A549 (cell line): ENCODE measurements around the gene TXLNG. TPM values are rescaled to one million over a fixed set of nuclear protein-coding genes. Genes with fewer than 3 reads are reported as not detected.
"Not testable (repeated sequence)": the region's sequence is repeated elsewhere in the genome, so short reads cannot be mapped to it uniquely, and the experiment has no call there.

ENCODE experiments used
- ATAC-seq, 2 experiments: fragments of 200-7000 bp in 1 of 2; fragments of >200 bp in 1 of 2; cut with Nextera tagmentation in 1 of 2; cut with Tn5 transposase in 1 of 2; 3 replicates each; pipeline versions ENCODE4 v1.8.0 to v1.9.1; 2018 to 2020; ENCODE audit warnings: mild to moderate bottlenecking in 1 of 2, moderate library complexity in 1 of 2
- CTCF ChIA-PET: fragments of 300-600 bp; sonication (Branson Sonifier 250); formaldehyde crosslinking; extraction: SDS; loops from one replicate; lab custom pipeline; 2021; ENCODE audit warnings: antibody characterized with exemption, inconsistent platforms; lab: Yijun Ruan, JAX
- POLR2A ChIA-PET: fragments of 350-600 bp; formaldehyde crosslinking; extraction: SDS; loops from one replicate; lab custom pipeline; 2021; ENCODE audit warnings: antibody characterized with exemption, inconsistent platforms; lab: Yijun Ruan, JAX
- DNase-seq, 2 experiments: peaks; one replicate each; pipeline versions ENCODE4 v3.0.0 to v3.0.0-alpha.2; 2011 to 2016; ENCODE audit warnings: low read depth in 1 of 2, low spot score in 1 of 2
- FAIRE-seq: peaks from 2 replicates; lab custom pipeline; 2011; peaks lifted over from hg19 to GRCh38; lab: Jason Lieb, UNC
- H3K27ac ChIP-seq, 2 experiments: fragments of >200 bp; sonication (Bioruptor Twin); formaldehyde crosslinking; 3 replicates each; pipeline ENCODE4 v1.5.1; 2016 to 2017
- H3K4me1 ChIP-seq: fragments of >200 bp; sonication (Bioruptor Twin); formaldehyde crosslinking; 3 replicates; pipeline ENCODE4 v1.6.1; 2016
- H3K4me2 ChIP-seq: fragments of >200 bp; sonication (Bioruptor Twin); formaldehyde crosslinking; 3 replicates; pipeline ENCODE4 v1.6.1; 2016
- H3K4me3 ChIP-seq: fragments of >200 bp; sonication (Bioruptor Twin); formaldehyde crosslinking; 3 replicates; pipeline ENCODE4 v1.5.1; 2016
- H3K9me3 ChIP-seq: fragments of >200 bp; sonication (Bioruptor Twin); formaldehyde crosslinking; 3 replicates; pipeline ENCODE4 v1.6.1; 2016
- BHLHE40 ChIP-seq: IDR thresholded peaks from 2 replicates; pipeline ENCODE4 v1.6.1; 2012; ENCODE audit warnings: low read depth, low read length, inconsistent platforms
- CBX2 ChIP-seq: fragments of 200-600 bp; sonication (generic); IDR thresholded peaks from 2 replicates; pipeline ENCODE4 v1.6.1; 2016; ENCODE audit warnings: low read depth, mild to moderate bottlenecking, borderline replicate concordance
- CBX8 ChIP-seq: fragments of 200-600 bp; sonication (generic); IDR thresholded peaks from 2 replicates; pipeline ENCODE4 v1.6.1; 2016
- CEBPB ChIP-seq, 2 experiments: fragments of >200 bp in 1 of 2; sonication (Bioruptor Twin) in 1 of 2; formaldehyde crosslinking in 1 of 2; IDR thresholded peaks; 2 replicates each; pipeline ENCODE4 v1.6.1; 2012 to 2016
- E2F6 ChIP-seq: IDR thresholded peaks from 2 replicates; pipeline ENCODE4 v1.6.1; 2012; ENCODE audit warnings: low read depth, borderline replicate concordance
- EHF ChIP-seq: fragments of 250-450 bp; sonication (Bioruptor Pico); IDR thresholded peaks from 2 replicates; pipeline ENCODE4 v1.5.0; 2020; ENCODE audit warnings: mild to moderate bottlenecking
- EP300 ChIP-seq, 2 experiments: fragments of >200 bp; sonication (Bioruptor Twin); formaldehyde crosslinking; IDR thresholded peaks; 2 replicates in 1 of 2; 3 replicates in 1 of 2; pipeline ENCODE4 v1.6.1; 2016 to 2017
- ESRRA ChIP-seq: fragments of 150-350 bp; IDR thresholded peaks from 2 replicates; pipeline ENCODE4 v1.6.1; 2014; ENCODE audit warnings: mild to moderate bottlenecking, low read length, borderline replicate concordance
- FOSB ChIP-seq: fragments of 250-450 bp; sonication (Bioruptor Pico); IDR thresholded peaks from 2 replicates; pipeline ENCODE4 v1.5.0; 2020; ENCODE audit warnings: mild to moderate bottlenecking, moderate library complexity
- FOSL2 ChIP-seq, 2 experiments: fragments of 450-650 bp in 1 of 2; fragments of >200 bp in 1 of 2; sonication (Bioruptor Twin) in 1 of 2; formaldehyde crosslinking; IDR thresholded peaks; 2 replicates each; pipeline versions ENCODE4 v1.5.0 to v1.6.1; 2016 to 2020; ENCODE audit warnings: mild to moderate bottlenecking in 1 of 2, moderate library complexity in 1 of 2
- GATA3 ChIP-seq: IDR thresholded peaks from 2 replicates; pipeline ENCODE4 v1.6.1; 2012; ENCODE audit warnings: borderline replicate concordance
- HDAC2 ChIP-seq: fragments of 200-600 bp; sonication (generic); IDR thresholded peaks from 2 replicates; pipeline ENCODE4 v1.6.1; 2016
- HOXB5 ChIP-seq: fragments of 250-450 bp; sonication (Bioruptor Pico); IDR thresholded peaks from 2 replicates; pipeline ENCODE4 v1.5.0; 2020; ENCODE audit warnings: mild to moderate bottlenecking, moderate library complexity
- MAZ ChIP-seq: fragments of 150-350 bp; IDR thresholded peaks from 2 replicates; pipeline ENCODE4 v1.6.1; 2014; ENCODE audit warnings: antibody characterized with exemption, low read depth, low read length, borderline replicate concordance
- MYC ChIP-seq: IDR thresholded peaks from 2 replicates; pipeline ENCODE4 v1.6.1; 2012; ENCODE audit warnings: mild to moderate bottlenecking, inconsistent platforms, low read length, improper control_type of control experiment, borderline replicate concordance
- NFE2L2 ChIP-seq: fragments of 150-350 bp; conservative IDR thresholded peaks from 2 replicates; pipeline ENCODE4 v1.6.1; 2014; ENCODE audit warnings: low read length
- NPAS2 ChIP-seq: fragments of 250-450 bp; sonication (Bioruptor Pico); IDR thresholded peaks from 2 replicates; pipeline ENCODE4 v1.8.0; 2022; ENCODE audit warnings: mild to moderate bottlenecking, moderate library complexity, borderline replicate concordance
- PHF8 ChIP-seq: fragments of 200-600 bp; sonication (generic); IDR thresholded peaks from 2 replicates; pipeline ENCODE4 v1.6.1; 2016; ENCODE audit warnings: low read depth, mild to moderate bottlenecking, antibody characterized with exemption, moderate library complexity, borderline replicate concordance
- POLR2A ChIP-seq: IDR thresholded peaks from 2 replicates; pipeline ENCODE4 v1.6.1; 2012; ENCODE audit warnings: mild to moderate bottlenecking, low read length
- SMC3 ChIP-seq: fragments of >200 bp; sonication (Bioruptor Twin); formaldehyde crosslinking; IDR thresholded peaks from 3 replicates; pipeline ENCODE4 v1.6.1; 2018; ENCODE audit warnings: inconsistent platforms
- TFCP2L1 ChIP-seq: fragments of 250-450 bp; sonication (Bioruptor Pico); IDR thresholded peaks from 2 replicates; pipeline ENCODE4 v1.5.0; 2021; ENCODE audit warnings: mild to moderate bottlenecking
- TP53 ChIP-seq: fragments of 250-450 bp; sonication (Bioruptor Pico); IDR thresholded peaks from 2 replicates; pipeline ENCODE4 v1.5.0; 2021; ENCODE audit warnings: mild to moderate bottlenecking, moderate library complexity
- WGBS: methylation state at CpG from one replicate; pipeline ENCODE4 v1.1.6; 2017; ENCODE audit errors: missing lambda C conversion rate; 5-methylcytosine and 5-hydroxymethylcytosine counted together
- polyA plus RNA-seq, 4 experiments: library from polyadenylated mRNA; depleted of rRNA in 3 of 4; stranded (reverse); fragments of >200 nt; fragmentation: RNase III in 1 of 4; extraction: RNeasy Plus Mini Kit Qiagen cat#74134 plus additional on column Dnase treatment in 1 of 4; gene quantifications; 2 replicates in 3 of 4; 3 replicates in 1 of 4; pipeline ENCODE4 v1.2.3, GENCODE V29; 2011 to 2017
- TF ChIP-seq, protein P1 (sequence below): fragments of 450-650 bp; IDR thresholded peaks from 2 replicates; pipeline ENCODE4 v1.6.1; 2014; ENCODE audit warnings: antibody characterized with exemption
- TF ChIP-seq, protein P2 (sequence below): IDR thresholded peaks from 2 replicates; pipeline ENCODE4 v1.6.1; 2012
- TF ChIP-seq, protein P3 (sequence below): fragments of 200-600 bp; sonication (generic); IDR thresholded peaks from 2 replicates; pipeline ENCODE4 v1.6.1; 2016; ENCODE audit warnings: antibody characterized with exemption, mild to moderate bottlenecking, moderate library complexity

The TXLNG gene
- polyA plus RNA-seq, 2 of the 4 experiments (the other 2 are of a cell fraction): 16.0 to 36.8 TPM

- Histone ChIP-seq H3K4me1 (no peaks in the 10 kb centered on the region), H3K9me3 (no peaks in the 10 kb centered on the region), H3K4me2 (no peak overlapping the region), H3K4me3 (no peak overlapping the region), H3K27ac (no peak overlapping the region)
- ChIA-PET CTCF (no interaction called here), POLR2A (interaction anchor here (1.3 kb wide), 1 partner anchor 18 kb away, joined by 3 read pairs; no protein-coding TSS in a partner anchor)
- WGBS: 100% methylated on average over 2 of the region's 2 CpGs
- no peak for DNase-seq
- no peak for FAIRE-seq
- no peak for TF ChIP-seq HDAC2
- no peak for TF ChIP-seq PHF8
- TF ChIP-seq, protein P1, sequence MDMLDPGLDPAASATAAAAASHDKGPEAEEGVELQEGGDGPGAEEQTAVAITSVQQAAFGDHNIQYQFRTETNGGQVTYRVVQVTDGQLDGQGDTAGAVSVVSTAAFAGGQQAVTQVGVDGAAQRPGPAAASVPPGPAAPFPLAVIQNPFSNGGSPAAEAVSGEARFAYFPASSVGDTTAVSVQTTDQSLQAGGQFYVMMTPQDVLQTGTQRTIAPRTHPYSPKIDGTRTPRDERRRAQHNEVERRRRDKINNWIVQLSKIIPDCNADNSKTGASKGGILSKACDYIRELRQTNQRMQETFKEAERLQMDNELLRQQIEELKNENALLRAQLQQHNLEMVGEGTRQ: no peak
- TF ChIP-seq CBX2: no peak
- no peak for TF ChIP-seq NPAS2 (CRISPR knock-in tag)
- TF ChIP-seq, protein P2, sequence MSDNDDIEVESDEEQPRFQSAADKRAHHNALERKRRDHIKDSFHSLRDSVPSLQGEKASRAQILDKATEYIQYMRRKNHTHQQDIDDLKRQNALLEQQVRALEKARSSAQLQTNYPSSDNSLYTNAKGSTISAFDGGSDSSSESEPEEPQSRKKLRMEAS: no peak
- no peak for TF ChIP-seq MAZ
- TF ChIP-seq HOXB5 (CRISPR knock-in tag): no peak
- TF ChIP-seq MYC: no peak
- TF ChIP-seq, protein P3, sequence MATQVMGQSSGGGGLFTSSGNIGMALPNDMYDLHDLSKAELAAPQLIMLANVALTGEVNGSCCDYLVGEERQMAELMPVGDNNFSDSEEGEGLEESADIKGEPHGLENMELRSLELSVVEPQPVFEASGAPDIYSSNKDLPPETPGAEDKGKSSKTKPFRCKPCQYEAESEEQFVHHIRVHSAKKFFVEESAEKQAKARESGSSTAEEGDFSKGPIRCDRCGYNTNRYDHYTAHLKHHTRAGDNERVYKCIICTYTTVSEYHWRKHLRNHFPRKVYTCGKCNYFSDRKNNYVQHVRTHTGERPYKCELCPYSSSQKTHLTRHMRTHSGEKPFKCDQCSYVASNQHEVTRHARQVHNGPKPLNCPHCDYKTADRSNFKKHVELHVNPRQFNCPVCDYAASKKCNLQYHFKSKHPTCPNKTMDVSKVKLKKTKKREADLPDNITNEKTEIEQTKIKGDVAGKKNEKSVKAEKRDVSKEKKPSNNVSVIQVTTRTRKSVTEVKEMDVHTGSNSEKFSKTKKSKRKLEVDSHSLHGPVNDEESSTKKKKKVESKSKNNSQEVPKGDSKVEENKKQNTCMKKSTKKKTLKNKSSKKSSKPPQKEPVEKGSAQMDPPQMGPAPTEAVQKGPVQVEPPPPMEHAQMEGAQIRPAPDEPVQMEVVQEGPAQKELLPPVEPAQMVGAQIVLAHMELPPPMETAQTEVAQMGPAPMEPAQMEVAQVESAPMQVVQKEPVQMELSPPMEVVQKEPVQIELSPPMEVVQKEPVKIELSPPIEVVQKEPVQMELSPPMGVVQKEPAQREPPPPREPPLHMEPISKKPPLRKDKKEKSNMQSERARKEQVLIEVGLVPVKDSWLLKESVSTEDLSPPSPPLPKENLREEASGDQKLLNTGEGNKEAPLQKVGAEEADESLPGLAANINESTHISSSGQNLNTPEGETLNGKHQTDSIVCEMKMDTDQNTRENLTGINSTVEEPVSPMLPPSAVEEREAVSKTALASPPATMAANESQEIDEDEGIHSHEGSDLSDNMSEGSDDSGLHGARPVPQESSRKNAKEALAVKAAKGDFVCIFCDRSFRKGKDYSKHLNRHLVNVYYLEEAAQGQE: no peak
- TF ChIP-seq TFCP2L1 (CRISPR knock-in tag): no peak
- no peak for TF ChIP-seq SMC3
- TF ChIP-seq BHLHE40: no peak
- ATAC-seq: no peak
Measured at GRCh38 chrX:16754019-16754418, 32.2 kb upstream of the TXLNG start.

DNA sequence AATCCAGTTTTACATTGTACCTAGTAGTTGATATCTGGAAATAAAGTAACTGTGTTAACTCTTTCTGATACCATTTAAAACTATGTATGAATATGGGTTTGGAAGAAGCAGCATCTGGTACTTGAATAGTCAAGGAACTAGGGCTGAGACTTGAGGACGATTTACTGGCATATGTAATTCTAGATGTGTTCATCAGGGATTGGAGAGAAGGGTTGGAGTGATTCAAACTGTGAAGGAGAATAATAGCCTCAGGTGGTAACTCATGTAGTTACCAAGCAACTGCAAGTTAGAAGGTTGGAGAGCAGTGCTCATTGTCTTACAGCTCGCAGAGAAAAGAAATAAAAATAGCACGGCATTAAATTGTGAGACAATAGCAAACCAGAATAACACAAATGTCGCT lies 29.5 kb upstream of the TXLNG start:
- no peak for FAIRE-seq
- TF ChIP-seq CBX8 (no peak), POLR2A (no peak)
- TF ChIP-seq, all 56 proteins: peak for 0
- Histone ChIP-seq H3K27ac (no peak overlapping the region), H3K4me3 (no peak overlapping the region), H3K9me3 (no peaks in the 10 kb centered on the region), H3K4me2 (no peak overlapping the region), H3K4me1 (no peaks in the 10 kb centered on the region)
- no peak for DNase-seq
- ChIA-PET CTCF (interaction anchor here (0.9 kb wide), 1 partner anchor 12 kb away, joined by 3 read pairs; no protein-coding TSS in a partner anchor), POLR2A (interaction anchor here (1.8 kb wide), 1 partner anchor 38 kb away, joined by 6 read pairs; the partner anchor contains the start of gene SYAP1)
- WGBS: 92% methylated on average over 4 of the region's 4 CpGs
- no peak for ATAC-seq

GRCh38 chrX:16761500-16761899 lies 24.8 kb upstream of the TXLNG start:
- CTCF ChIA-PET, POLR2A ChIA-PET, FAIRE-seq, DNase-seq, H3K27ac ChIP-seq, H3K4me1 ChIP-seq, H3K4me3 ChIP-seq, H3K9me3 ChIP-seq, ATAC-seq, H3K4me2 ChIP-seq: not testable (repeated sequence)
- WGBS: 85% methylated on average over 4 of the region's 4 CpGs

DNA sequence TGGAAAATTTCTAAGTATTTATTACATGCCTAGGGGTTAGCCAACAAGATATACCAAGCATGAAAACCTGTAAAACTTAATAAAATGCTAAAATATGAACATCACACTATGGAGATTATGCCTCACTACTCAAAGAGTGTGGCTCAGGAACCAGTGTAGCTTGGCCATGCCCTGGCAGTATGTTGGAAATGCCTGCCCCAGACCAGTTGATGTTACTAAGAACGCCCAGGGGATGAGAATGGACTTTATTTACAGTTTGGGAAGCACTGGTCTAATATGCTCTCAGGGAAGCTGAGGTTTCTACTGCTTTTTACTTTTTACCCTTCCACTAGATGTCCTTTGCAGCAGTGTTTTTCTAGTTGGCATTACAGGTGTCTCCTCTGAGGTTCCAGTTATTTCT lies 23.7 kb upstream of the TXLNG start:
- Histone ChIP-seq H3K9me3 (no peaks in the 10 kb centered on the region), H3K4me2 (no peak overlapping the region), H3K4me3 (no peak overlapping the region), H3K27ac (no peak overlapping the region), H3K4me1 (no peaks in the 10 kb centered on the region)
- ChIA-PET POLR2A (no interaction called here), CTCF (no interaction called here)
- 89% methylated on average over 1 of the region's 1 CpG for WGBS
- FAIRE-seq (no peak), DNase-seq (no peak), ATAC-seq (no peak)
- TF ChIP-seq MAZ (no peak), EHF (CRISPR knock-in tag) (no peak), BHLHE40 (no peak), EP300 (IDR thresholded peaks at IDR 0.05) (no peak), FOSB (no peak), NFE2L2 (no peak), TP53 (CRISPR knock-in tag) (no peak), FOSL2 (IDR thresholded peaks at IDR 0.05) (no peak), FOSL2 (CRISPR knock-in tag; IDR thresholded peaks at IDR 0.05) (no peak), E2F6 (no peak), SMC3 (no peak), CEBPB (IDR thresholded peaks at IDR 0.05) (no peak), ESRRA (no peak), GATA3 (no peak)
- TF ChIP-seq, protein P2: no peak
- TF ChIP-seq, protein P1: no peak
